GM21423 (cell line): ENCODE measurements around the gene PLXNC1.

ENCODE experiments used
- ATAC-seq: cut with Tn5 transposase; IDR thresholded peaks from one replicate; pipeline ENCODE4 v1.9.1; 2021; ENCODE audit warnings: mild to moderate bottlenecking, moderate library complexity; ENCODE audit not compliant: unreplicated experiment

PLXNC1 gene

DNA sequence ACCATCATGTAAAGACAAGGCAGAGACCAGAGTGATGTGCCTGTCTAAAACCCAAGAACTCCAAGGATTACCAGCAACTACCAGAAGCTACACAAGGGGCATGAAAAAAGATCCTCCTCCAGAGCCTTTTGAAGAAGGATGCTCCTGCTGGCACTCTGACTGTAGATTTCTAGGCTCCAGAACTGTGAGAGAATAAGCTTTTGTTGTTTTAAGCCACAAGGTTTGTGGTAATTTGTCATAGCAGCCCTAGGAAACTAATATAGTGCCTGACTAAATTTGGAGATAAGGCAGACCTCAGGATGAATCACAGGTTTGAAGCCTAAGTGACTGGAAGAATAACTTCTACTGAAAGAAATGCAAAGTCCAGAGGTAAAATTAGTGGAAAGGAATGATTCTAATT lies 178.3 kb downstream of the PLXNC1 start:
- no peak for ATAC-seq

GRCh38 chr12:94327809-94328208 lies 179.4 kb downstream of the PLXNC1 start:
- no peak for ATAC-seq

GRCh38 chr12:94329366-94329765 lies 181.0 kb downstream of the PLXNC1 start:
- no peak for ATAC-seq

DNA sequence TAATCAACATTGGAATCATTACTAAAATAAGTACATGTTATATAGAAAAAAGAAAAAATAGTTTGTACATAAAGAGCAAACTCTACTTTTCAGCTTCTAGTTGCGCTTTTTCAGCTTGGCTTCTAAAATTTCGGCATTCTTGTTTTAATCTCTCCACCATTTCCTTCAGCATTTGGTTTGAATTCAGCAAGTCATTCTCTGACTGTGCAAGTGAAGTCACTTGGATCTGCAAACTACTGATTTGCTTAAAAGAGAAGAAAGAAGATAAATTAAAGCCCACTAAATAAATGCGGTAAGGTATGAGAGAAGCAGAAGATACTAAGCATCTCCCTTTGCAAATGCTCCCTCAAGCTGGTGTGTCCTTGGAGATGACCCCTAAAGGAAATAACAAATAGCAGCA lies 185.0 kb downstream of the PLXNC1 start:
- ATAC-seq: no peak

- no peak for ATAC-seq
These were observed 188.0 kb downstream of the PLXNC1 start for GRCh38 chr12:94336211-94336925.

- no peak for ATAC-seq
These were observed 189.8 kb downstream of the PLXNC1 start for GRCh38 chr12:94338006-94338794.

DNA sequence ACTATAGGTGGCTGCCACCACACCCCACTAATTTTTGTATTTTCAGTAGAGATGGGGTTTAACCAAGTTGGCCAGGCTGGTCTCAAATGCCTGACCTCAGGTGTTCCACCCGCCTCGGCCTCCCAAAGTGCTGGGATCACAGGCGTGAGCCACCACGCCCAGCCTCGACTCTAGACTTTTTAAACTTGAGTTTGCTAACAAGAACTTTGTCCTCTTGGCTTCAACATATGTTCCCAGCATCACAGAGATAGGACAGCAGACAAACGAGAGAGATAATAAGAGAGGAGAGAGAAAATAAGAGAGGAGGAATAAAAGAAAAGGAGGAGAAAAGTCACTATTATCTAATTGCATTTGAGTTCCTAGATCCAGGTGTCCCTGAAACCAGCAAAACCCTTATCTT lies 192.2 kb downstream of the PLXNC1 start:
- ATAC-seq: no peak

- ATAC-seq: no peak
These were observed 204.8 kb downstream of the PLXNC1 start for GRCh38 chr12:94353130-94353529.
